C4-2B (cell line): ENCODE results near the gene SLC25A33.

Source experiments
- H3K27ac ChIP-seq: fragments of 450-650 bp; 2 replicates; pipeline ENCODE4 v1.5.1; 2017
- ZFX ChIP-seq: fragments of 450-650 bp; IDR thresholded peaks from 2 replicates; pipeline ENCODE4 v1.6.1; 2017
- TF ChIP-seq, protein P1 (sequence below): fragments of 450-650 bp; conservative IDR thresholded peaks from 2 replicates; pipeline ENCODE4 v1.5.1; 2017; ENCODE audit warnings: mild to moderate bottlenecking

SLC25A33 gene

DNA sequence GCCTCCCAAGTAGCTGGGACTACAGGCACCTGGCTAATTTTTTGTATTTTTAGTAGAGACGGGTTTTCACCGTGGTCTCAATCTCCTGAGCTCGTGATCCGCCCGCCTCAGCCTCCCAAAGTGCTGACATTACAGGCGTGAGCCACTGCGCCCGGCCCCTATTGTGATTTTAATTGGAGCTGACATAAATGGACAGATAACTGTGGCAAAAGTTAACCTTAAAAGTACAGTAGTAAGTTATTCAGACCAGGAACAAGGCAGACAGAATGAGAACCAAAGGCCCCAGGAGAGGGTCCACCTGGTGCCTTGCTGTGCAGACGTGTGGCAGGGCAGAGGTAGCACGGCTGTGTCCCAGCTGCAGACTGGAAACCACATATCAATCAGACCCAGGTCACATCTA lies 60.5 kb downstream of the SLC25A33 start:
- TF ChIP-seq, protein P1, sequence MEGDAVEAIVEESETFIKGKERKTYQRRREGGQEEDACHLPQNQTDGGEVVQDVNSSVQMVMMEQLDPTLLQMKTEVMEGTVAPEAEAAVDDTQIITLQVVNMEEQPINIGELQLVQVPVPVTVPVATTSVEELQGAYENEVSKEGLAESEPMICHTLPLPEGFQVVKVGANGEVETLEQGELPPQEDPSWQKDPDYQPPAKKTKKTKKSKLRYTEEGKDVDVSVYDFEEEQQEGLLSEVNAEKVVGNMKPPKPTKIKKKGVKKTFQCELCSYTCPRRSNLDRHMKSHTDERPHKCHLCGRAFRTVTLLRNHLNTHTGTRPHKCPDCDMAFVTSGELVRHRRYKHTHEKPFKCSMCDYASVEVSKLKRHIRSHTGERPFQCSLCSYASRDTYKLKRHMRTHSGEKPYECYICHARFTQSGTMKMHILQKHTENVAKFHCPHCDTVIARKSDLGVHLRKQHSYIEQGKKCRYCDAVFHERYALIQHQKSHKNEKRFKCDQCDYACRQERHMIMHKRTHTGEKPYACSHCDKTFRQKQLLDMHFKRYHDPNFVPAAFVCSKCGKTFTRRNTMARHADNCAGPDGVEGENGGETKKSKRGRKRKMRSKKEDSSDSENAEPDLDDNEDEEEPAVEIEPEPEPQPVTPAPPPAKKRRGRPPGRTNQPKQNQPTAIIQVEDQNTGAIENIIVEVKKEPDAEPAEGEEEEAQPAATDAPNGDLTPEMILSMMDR, result no peak
- no peak for TF ChIP-seq ZFX

DNA sequence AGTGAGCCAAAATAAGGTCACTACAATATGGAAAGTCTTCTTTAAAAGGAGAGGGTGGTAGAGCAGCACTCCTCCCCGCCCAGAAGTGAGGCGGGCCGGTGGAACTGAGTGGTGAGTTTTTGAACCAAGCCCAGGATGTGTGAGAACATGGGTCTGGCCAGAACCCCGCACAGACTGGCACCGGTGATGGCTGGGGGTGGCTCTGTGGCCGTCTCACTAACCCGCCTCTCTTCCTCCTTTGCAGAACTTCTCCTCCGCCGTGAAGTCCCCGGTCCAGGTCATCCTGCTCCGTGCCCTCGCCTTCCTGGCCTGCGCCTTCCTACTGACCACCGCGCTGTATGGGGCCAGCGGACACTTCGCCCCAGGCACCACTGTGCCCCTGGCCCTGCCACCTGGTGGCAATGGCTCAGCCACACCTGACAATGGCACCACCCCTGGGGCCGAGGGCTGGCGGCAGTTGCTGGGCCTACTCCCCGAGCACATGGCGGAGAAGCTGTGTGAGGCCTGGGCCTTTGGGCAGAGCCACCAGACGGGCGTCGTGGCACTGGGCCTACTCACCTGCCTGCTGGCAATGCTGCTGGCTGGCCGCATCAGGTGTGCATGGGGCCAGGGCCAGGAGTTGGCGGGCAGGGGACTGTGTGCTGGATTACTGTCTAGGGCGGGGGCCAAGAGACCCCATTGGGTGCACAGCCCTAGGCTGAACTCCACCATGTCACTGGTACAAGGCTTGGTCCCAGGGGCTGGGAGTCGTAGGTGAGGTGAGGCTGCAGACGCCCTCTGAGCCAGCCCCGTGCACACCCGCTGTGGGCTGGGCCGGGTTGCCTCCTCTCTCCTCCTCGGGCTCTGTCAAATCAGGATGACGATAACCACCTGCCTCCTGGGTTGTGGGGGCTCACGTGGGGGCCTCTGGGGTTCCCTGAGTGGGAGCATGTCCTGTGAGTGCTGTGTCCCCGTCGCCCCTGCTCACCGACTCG lies 61.9 kb downstream of the SLC25A33 start:
- TF ChIP-seq, protein P1, result no peak
- no peak for TF ChIP-seq ZFX
- no peak overlapping the region for H3K27ac ChIP-seq

More for the DNA sequence above, 60.5 kb downstream of the SLC25A33 start:
- no peak overlapping the region for H3K27ac ChIP-seq

DNA sequence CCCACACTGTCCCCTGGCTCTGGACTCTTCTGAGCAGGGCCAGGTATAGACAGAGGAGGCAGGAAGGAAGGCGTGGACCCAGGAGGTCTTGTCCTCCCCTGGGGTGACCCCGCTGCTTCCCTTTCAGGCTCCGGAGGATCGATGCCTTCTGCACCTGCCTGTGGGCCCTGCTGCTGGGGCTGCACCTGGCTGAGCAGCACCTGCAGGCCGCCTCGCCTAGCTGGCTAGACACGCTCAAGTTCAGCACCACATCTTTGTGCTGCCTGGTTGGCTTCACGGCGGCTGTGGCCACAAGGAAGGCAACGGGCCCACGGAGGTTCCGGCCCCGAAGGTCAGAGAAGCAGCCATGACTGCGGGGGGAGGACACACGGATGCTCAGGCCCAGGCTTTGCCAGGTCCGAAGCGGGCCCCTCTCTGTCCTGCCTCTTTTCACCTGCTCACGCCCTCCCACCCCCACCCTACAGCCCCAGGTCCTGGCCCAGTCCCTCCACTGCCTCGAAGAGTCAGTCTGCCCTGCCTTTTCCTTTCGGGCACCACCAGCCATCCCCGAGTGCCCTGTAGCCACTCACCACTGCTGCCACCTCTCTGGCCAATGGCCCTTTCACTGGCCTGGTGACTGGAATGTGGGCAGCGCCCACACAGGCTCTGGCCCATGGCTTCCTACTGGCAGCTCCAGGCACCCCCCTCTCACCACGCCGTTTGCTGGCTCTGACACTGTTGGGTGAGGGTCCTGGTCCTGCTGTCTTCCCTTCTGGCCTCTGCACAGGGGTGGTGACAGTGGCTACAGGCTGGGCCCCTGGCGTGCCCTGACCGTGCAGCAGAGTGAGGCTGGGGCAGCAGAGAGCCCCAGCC lies 62.9 kb downstream of the SLC25A33 start:
- no peak overlapping the region for H3K27ac ChIP-seq
- TF ChIP-seq ZFX, result no peak
- TF ChIP-seq, protein P1, result no peak

DNA sequence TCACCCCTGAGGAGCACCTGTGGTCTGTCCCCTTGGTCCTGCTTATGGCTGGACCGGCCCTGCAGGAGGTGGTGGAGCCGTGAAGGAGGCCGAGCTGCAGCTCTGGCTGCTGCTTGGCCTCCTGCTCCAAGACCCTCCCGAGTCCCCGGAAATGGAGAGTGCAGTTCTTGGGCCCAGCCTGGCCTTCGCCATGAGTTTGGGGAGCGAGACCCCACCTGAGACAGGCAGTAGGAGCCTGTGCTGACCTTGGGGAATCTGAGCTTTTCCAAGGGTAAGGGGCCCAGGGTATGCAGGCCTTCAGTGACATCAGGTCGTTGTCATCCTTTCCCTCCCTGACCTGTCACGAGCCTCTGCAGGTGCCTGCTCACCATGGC lies 63.5 kb downstream of the SLC25A33 start:
- H3K27ac ChIP-seq, result no peak overlapping the region
- TF ChIP-seq, protein P1, result no peak
- no peak for TF ChIP-seq ZFX

DNA sequence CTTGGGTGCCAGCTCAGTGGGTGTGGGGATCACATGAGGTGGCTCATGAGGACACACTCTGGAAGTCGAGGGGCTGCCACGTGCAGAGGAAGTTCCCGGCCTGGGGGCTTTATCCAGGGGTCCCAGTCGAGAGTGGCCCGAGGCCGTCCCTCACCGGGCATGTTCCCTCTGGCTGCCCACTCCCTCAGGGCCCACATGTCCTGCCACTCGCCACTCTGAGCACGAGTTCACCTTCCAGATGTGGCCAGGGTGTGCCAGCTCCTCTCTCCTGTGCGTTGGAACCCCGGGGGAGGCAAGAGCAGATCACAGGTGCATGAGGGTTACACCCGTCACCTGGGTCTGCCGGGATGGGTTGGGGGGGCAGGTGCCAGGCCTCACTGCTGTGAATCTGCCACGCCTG lies 64.0 kb downstream of the SLC25A33 start:
- TF ChIP-seq, protein P1, result no peak
- TF ChIP-seq ZFX, result no peak
- no peak overlapping the region for H3K27ac ChIP-seq

DNA sequence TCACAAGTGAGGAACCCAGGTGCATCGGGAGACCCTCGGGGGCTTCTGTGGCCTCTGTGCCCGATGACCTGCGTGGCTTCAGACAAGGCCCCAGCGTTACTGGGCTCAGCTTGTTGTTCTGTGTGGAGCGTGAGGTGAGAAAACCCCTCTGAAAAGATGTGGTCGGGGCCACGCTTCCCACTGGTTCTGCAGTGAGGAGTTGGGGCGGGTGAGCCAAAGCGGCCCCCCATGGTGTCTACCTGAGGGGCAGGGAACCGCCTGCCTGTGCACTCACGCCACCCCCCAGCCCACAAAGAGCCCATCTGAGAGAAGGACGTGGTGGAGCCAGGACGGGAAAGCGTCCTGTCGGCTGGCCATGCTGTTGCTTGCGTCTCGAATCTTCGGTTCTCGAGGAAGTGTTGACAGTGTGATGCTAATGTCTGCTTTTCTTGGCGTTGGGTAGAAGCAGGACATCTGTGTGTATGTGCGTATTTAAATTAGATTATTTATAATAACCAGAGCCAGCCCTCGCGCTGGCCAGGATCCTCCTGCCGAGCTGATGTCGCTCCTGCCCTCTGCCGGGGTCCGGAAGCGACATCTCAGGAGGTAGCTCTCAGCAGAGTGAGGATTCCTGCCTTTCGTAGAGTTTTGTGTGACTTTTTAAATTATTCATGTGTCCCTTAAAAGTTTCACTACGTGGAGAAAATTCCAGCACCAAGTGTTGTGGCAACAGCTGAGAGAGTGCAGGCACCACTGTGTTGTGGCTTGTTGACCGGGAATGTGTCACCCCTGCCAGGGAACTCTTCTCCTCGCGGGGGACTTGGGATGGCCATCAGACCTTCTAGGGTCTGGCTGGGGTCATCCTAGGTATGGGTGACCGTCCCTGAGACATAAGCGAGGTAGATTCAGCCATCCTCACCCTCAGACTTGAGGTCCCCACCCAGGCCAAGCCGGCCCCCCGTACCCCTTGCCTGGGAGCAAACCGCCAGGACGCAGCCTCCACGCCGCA lies 64.8 kb downstream of the SLC25A33 start:
- H3K27ac ChIP-seq, result no peak overlapping the region
- TF ChIP-seq, protein P1, result no peak
- no peak for TF ChIP-seq ZFX
